Smooth muscle cell (in vitro differentiated cells): ENCODE measurements around the gene LRRC4. TPM values are rescaled to one million over a fixed set of nuclear protein-coding genes. Genes with fewer than 3 reads are reported as not detected.

Source experiments
- DNase-seq: peaks from one replicate; lab custom pipeline; 2025; ENCODE audit not compliant: unreplicated experiment; lab: John Stamatoyannopoulos, UW
- H2AFZ ChIP-seq: fragments of 200-600 bp; sonication (generic); 2 replicates; pipeline ENCODE4 v1.6.0; 2016; ENCODE audit warnings: antibody characterized with exemption, low read depth, mild to moderate bottlenecking
- H3F3A ChIP-seq: fragments of 200-600 bp; sonication (generic); 2 replicates; pipeline ENCODE4 v1.6.0; 2017; ENCODE audit warnings: antibody characterized with exemption, low read depth
- H3K27ac ChIP-seq: fragments of 200-600 bp; sonication (generic); 2 replicates; pipeline ENCODE4 v1.5.1; 2016; ENCODE audit warnings: low read depth, mild to moderate bottlenecking
- H3K27me3 ChIP-seq: fragments of 200-600 bp; sonication (generic); 2 replicates; pipeline ENCODE4 v1.6.1; 2016; ENCODE audit warnings: low read depth, mild to moderate bottlenecking
- H3K36me3 ChIP-seq: fragments of 200-600 bp; sonication (generic); 2 replicates; pipeline ENCODE4 v1.5.1; 2016; ENCODE audit warnings: low read depth
- H3K4me1 ChIP-seq: fragments of 200-600 bp; sonication (generic); 2 replicates; pipeline ENCODE4 v1.5.1; 2016; ENCODE audit warnings: low read depth
- H3K4me2 ChIP-seq: fragments of 200-600 bp; sonication (generic); 2 replicates; pipeline ENCODE4 v1.6.0; 2016; ENCODE audit warnings: mild to moderate bottlenecking
- H3K4me3 ChIP-seq: fragments of 200-600 bp; sonication (generic); 2 replicates; pipeline ENCODE4 v1.5.1; 2016; ENCODE audit warnings: mild to moderate bottlenecking
- H3K79me2 ChIP-seq: fragments of 200-600 bp; sonication (generic); 2 replicates; pipeline ENCODE4 v1.6.0; 2016; ENCODE audit warnings: low read depth, mild to moderate bottlenecking
- H3K9ac ChIP-seq: fragments of 200-600 bp; sonication (generic); 2 replicates; pipeline ENCODE4 v1.6.0; 2016; ENCODE audit warnings: low read depth
- H3K9me3 ChIP-seq: fragments of 200-600 bp; sonication (generic); replicated peaks from 2 replicates; pipeline ENCODE4 v1.5.1; 2016; ENCODE audit warnings: low read depth
- H4K20me1 ChIP-seq: fragments of 200-600 bp; sonication (generic); 2 replicates; pipeline ENCODE4 v1.6.0; 2016; ENCODE audit warnings: low read depth
- CTCF ChIP-seq: fragments of 200-600 bp; sonication (generic); IDR thresholded peaks from 2 replicates; pipeline ENCODE4 v1.5.1; 2017; ENCODE audit warnings: borderline replicate concordance, mild to moderate bottlenecking, antibody characterized with exemption; ENCODE audit not compliant: insufficient read depth, poor library complexity, severe bottlenecking
- WGBS: methylation state at CpG from one replicate; pipeline ENCODE4 v1.1.7; 2016; ENCODE audit warnings: low lambda C conversion rate; 5-methylcytosine and 5-hydroxymethylcytosine counted together
- polyA plus RNA-seq: library from polyadenylated mRNA; unstranded; fragments of >200 nt; fragmentation: Nextera tagmentation; extraction: Ambion mirVana; gene quantifications from 2 replicates; pipeline ENCODE4 v1.2.1, GENCODE V29; 2016
- total RNA-seq: library from RNA; depleted of rRNA; stranded (reverse); fragments of >200 nt; gene quantifications from 2 replicates; pipeline ENCODE4 v1.2.3, GENCODE V29; 2014

LRRC4 gene
- total and polyA plus RNA-seq, 2 experiments from 2014 or later = not detected

- H3K79me2 ChIP-seq = no peaks in the 10 kb centered on the region
- H3K9me3 ChIP-seq = no peaks in the 10 kb centered on the region
- no peak overlapping the region for H3K4me2 ChIP-seq
- DNase-seq = no peak
- H2AFZ ChIP-seq = no peak overlapping the region
- no peak overlapping the region for H3K4me3 ChIP-seq
- H3K27me3 ChIP-seq = no peaks in the 10 kb centered on the region
- H4K20me1 ChIP-seq = peaks cover 100% of the 10 kb centered on the region
- H3K36me3 ChIP-seq = no peaks in the 10 kb centered on the region
- peaks cover 18% of the 10 kb centered on the region for H3K4me1 ChIP-seq
- H3K9ac ChIP-seq = no peak overlapping the region
- TF ChIP-seq CTCF = no peak
- H3F3A ChIP-seq = no peaks in the 10 kb centered on the region
- 80% methylated on average over 2 of the region's 2 CpGs for WGBS
- H3K27ac ChIP-seq = no peak overlapping the region
Measured at GRCh38 chr7:128011131-128011661, 20.0 kb downstream of the LRRC4 start.

- no peak for DNase-seq
- WGBS = 87% methylated on average over 7 of the region's 7 CpGs
Measured at GRCh38 chr7:128010391-128011127, 20.7 kb downstream of the LRRC4 start.

GRCh38 chr7:128008744-128009143 is 22.5 kb downstream of the LRRC4 start:
- no peaks in the 10 kb centered on the region for H3K79me2 ChIP-seq
- 96% methylated on average over 2 of the region's 2 CpGs for WGBS
- H3K4me2 ChIP-seq = no peak overlapping the region
- no peaks in the 10 kb centered on the region for H3K36me3 ChIP-seq
- peaks cover 18% of the 10 kb centered on the region for H3K4me1 ChIP-seq
- DNase-seq = no peak
- H3F3A ChIP-seq = no peaks in the 10 kb centered on the region
- H3K9me3 ChIP-seq = no peaks in the 10 kb centered on the region
- H3K27ac ChIP-seq = no peak overlapping the region
- TF ChIP-seq CTCF = no peak
- H2AFZ ChIP-seq = no peak overlapping the region
- no peak overlapping the region for H3K9ac ChIP-seq
- H4K20me1 ChIP-seq = peaks cover 100% of the 10 kb centered on the region
- no peak overlapping the region for H3K4me3 ChIP-seq
- no peaks in the 10 kb centered on the region for H3K27me3 ChIP-seq

More at GRCh38 chr7:128010391-128011127, 20.7 kb downstream of the LRRC4 start:
- Histone ChIP-seq H3K9ac (no peak overlapping the region), H3K4me1 (peaks cover 18% of the 10 kb centered on the region), H3K9me3 (no peaks in the 10 kb centered on the region), H3F3A (no peaks in the 10 kb centered on the region), H3K27me3 (no peaks in the 10 kb centered on the region), H4K20me1 (peaks cover 100% of the 10 kb centered on the region), H3K27ac (no peak overlapping the region), H3K79me2 (no peaks in the 10 kb centered on the region), H3K4me3 (no peak overlapping the region), H3K36me3 (no peaks in the 10 kb centered on the region), H3K4me2 (no peak overlapping the region), H2AFZ (no peak overlapping the region)
- no peak for TF ChIP-seq CTCF
